Fibroblast of lung (primary cell): ENCODE data around the gene CACNA2D3.

Source experiments
- CTCF ChIP-seq, 2 donors: IDR thresholded peaks in 1 of 2; conservative IDR thresholded peaks in 1 of 2; 1 replicate in 1 of 2; 2 replicates in 1 of 2; pipeline ENCODE4 v1.5.1; 2011 to 2012; ENCODE audit warnings: low read length in 2 of 2, control low read depth in 1 of 2, inconsistent platforms in 1 of 2, low read depth in 1 of 2, mild to moderate bottlenecking in 1 of 2
- EZH2 ChIP-seq: IDR thresholded peaks from 2 replicates; pipeline ENCODE4 v1.5.1; 2012; ENCODE audit warnings: low read length, control low read depth, mild to moderate bottlenecking; ENCODE audit errors: missing control alignments

GRCh38 chr3:54793171-54793570 lies 670.8 kb downstream of the CACNA2D3 start:
- TF ChIP-seq CTCF (conservative IDR thresholded peaks at IDR 0.05 in 1 of 2, IDR thresholded peaks at IDR 0.05 in 1 of 2; ENCODE audit: low read depth in 1 of 2, low read length in 2 of 2): no peak
- TF ChIP-seq EZH2: no peak
